Suppressor macrophage treated with lipopolysaccharide for 1 hour (primary cell): ENCODE measurements around the gene CALCOCO1.

Experiments used
- DNase-seq, 3 donors: peaks; one replicate each; pipeline ENCODE4 v3.0.0-alpha.2; 2020 to 2022

The CALCOCO1 gene

DNA sequence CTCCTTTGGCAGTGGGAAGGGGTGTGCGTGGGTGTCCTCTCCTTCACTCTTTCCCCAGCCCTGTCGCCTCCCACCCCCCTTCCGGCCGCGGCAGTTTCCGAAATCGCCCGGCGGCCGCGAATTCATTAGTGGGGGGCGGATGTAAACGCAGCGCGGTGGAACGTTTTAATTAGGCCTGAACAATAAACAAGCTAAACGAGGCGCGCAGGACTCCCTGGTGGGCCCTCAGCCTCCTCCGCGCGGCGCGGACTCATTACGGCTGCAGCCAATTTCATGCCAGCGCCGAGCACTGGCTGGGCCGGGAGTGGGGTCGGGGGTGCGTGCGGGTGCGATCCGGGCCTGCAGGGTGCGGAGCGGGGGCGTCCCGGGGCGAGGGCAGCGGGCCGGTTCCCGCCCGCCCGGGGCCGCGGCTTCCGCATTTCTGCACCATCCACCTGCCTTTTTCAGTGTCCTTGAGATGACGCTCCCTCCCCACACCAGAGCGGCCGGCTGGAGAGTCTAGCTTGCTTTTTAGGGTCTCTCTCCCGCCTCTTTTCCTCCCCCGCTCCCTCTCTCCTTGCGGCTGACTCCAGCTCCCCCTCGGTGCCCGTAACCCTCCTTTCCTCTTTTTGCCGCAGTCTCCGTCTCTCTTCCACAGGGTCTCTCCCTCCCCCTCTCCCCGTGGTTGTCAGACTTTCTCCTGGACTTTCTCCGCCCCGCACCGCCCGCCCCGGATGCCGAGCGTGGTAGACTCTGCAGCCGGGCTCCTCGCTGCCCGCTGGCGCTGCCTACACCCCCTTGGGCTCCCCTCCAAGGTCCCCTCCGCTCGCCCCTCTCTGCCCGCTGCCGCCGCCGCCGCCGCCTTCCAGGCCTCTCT is 24.3 kb upstream of the CALCOCO1 start, which contains the start of gene CISTR:
Gene CISTR, minus strand, starts transcription at position 644 of the 856 bp plus-strand sequence.
- DNase-seq = peak; percentile 23 to 53 (median 27)

DNA sequence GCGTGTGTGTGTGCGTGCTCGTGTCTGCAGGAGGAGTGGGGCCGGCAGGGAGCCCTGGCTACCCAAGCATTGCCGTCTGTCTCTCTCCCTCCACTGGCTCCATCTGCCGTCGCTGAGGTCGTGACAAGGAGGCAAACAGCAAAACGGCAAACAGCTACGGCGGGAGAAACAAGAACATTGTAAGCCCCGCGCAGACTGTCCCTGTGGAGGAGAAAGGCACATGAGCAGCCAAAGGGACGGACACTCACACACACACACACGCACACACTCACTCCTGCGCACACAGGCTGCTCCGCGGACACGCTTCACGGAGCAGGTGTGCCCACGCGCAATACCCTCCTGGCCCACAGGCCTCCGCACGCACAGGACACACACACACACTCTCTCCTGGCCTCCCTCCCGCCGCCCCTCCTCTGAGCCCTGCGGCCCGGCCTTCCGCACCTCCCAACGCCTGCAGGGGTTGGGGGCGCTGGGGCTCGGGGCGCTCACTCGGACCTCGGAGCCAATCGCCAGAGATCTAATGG is 23.6 kb upstream of the CALCOCO1 start:
- no peak for DNase-seq

DNA sequence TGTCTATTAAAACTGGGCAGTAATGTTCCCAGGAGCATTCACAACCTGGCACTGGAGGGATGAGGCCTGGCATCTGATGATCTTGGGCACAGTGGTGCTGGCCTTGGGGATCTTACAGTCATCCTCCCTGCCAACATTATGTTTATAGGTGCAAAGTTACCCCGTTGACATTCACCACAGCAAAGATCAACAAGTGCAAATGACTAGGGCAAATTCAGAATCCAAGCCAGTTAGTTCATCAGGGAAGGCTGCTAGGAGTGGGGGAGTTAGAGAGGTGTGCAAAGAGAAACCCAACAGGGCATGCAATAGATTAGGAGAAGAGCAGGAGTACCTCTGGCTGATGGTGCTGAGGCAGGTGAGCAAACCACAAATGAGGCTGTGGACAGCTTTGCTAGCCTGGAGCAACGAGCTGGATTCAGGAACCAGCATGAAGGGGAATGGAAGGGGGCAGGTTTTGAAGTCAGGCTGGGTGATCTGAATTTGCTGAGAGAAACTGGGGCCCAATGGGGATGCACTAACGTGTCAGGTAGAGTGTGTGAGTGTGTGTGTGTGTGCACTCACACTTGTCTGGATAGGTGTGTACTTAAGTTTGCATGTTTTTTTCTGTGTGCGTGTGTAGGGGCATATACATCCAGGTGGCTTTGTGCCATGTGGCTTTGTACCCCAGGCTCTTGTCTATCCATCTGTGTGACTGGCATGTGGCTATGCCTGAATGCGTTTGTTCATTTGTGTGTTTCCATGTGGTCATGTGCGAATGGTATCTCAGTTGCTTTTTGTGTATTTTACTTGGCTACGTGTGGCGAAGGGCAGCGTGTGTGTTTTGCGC is 22.9 kb upstream of the CALCOCO1 start:
- DNase-seq = no peak

DNA sequence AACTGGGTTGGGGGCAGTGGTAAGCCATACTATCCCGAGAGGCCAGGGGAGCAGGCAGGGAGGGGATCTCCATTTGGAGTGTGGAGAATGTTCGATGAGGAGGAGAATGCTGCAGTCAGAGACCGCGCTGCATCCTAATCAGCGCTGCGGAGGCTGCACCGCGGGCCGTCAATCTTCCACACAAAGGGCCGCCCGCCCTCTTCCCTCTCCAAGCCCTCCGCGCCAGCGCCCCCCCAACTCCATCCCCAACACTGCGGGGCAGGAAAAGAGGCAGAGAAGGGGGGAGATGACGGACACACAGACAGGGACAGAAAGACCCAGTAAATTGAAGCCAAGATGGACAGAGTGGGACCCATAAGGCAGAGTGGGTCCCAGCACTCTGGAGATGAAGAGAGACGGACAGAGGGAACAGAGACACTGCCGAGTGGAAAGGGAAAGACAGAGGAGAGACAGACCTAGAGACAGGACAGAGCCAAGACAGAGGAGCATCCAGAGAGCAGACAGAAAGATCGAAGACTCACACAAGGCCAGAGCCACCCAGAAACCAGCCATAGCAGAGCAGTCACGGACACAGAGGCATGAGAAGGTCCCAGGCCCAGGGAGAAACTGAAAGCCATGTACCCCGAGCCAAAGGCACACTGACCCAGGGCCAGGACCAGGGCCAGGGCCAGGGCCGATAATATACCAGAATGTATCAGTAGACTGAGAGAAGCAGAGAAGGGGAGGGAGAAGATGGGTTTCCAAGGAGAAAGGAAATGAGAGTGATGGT is 21.0 kb upstream of the CALCOCO1 start:
- DNase-seq = no peak

DNA sequence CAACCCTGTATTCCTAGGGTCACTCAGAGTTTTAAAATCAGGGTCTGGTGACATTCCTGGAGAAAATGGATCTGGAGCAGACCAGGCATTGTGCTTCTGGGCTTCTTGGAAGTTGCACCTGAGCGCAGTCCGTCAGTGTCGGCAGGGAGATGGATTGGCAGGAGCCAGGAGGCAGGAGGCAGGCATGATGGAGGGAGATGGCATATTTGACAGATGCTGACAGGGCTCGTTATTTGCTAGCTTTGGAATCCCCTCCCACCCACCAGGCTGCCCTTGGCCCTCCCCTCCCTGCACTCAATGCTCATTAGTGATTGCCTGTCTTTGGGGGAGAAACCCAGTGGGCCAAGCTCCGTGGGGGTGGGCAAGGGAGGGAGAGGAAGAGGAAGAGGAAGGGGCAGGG is 19.8 kb upstream of the CALCOCO1 start:
- no peak for DNase-seq

DNA sequence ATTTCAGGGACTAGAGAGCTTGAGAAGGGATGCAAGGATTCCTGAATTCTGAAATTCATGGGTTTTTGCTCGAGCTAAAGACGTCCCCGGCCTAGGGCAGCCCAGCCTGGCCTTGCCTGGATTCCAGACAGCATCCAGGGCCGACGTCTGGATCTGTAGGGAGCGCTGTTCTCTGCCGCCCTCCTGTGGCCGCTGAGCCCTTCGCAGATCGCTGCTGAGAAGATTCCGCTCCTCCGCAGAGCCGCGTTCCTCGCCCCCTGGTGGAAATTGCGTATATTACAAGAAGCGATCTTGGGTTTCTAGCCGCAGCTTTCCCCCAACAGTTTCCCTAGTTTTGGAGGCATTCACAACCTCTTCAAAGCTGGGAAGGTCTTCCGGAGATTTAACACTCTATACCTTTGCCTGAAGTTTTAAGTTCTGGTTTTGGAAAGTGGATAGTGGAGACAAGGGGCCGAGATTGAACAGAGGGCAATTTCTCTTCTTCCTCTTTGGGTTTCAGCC is 19.4 kb upstream of the CALCOCO1 start:
- DNase-seq = peak; percentile 93 to 96 (median 95)

DNA sequence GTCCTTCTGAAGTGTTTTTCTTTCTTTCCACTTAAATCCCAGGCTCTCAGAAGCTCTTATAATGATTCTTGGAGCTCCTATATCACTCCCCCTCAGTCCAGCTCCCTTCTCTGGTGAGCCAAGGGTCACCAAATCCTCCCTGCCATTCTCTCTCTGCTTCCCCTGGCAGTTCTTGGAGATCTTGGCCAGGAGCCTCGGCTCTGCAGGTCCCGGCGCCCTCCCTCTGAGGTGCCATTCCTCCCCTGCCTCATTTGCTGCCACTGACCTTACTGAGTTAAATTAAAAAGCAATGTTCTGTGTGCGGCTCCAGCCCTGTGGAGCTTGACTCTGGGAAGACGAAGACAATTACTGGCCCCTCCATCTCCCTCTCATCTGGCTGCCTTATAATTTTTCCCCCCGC is 17.5 kb upstream of the CALCOCO1 start:
- no peak for DNase-seq

DNA sequence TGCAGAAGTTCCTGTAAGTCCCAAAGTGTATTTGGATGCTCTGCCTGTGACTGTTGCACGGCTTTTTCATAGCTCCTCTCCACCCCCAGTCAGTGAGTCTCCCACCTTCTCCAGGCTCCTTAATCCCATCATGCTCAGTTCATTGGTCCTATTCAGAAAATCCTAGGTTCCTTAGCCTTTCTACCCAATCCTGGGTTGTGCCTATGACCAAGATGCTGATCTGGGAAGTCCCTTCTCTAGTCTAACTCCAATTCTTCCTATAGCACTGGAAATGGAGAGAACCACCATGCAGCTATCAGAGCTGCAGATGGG is 16.8 kb upstream of the CALCOCO1 start:
- no peak for DNase-seq

DNA sequence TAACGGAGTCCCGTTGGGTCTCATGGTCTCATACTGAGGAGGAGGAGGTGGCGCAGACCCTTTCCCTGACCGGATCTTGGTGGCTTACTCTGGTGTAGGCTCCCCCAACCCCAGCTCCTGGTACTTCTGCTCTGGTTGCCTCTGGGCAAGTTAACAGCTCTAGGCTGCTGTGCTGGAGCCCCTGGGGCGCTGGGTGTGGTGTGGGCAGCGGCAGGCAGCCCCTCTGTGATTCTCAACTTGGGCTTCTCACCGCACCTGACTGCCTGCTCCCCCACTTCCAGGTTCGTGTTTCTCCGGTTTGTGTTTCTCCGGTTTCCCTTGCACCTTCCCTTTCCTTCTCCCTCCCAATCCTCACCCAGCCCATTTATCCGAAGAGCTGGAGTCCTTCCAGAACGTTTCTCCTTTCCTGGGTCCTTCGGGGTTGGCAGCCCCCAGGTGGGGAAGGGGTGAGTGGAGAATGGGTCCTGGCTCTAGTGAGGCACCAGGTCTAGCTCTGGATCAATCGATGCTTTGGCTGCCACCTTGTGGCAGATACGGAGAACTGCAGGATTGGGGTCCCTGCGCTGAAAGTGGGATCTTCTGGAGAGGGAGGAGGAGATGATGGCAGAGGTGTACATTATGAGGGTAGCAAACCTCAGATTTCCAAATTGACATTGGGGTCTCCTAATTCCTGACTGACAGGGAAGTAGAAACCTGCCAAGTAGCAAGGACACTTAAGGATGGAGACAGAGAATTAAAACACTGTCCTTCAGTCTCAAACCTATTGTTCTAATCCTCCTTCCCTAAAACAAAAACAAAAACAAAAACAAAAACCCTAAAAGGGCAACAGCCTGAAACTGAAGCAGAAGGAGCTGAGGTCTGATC is 16.2 kb upstream of the CALCOCO1 start:
- DNase-seq = peak; percentile 71 to 80 (median 74)

DNA sequence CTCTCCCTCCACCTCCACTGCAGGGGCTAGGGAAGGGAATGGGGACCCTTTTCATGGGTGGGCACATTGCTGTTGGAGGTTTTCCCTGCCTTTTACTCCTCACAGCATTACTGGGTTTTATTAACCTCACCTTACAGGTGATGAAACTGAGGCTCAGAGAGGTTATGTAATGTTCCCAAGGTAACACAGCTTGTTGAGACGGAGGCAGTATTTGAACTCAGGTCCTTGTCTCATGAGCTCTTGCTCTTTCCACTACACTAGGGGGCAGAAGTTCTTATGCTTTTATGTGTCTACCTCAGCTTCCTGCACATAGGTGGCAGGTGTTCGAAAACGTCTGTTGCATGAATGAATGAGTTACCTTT is 12.9 kb upstream of the CALCOCO1 start:
- no peak for DNase-seq

DNA sequence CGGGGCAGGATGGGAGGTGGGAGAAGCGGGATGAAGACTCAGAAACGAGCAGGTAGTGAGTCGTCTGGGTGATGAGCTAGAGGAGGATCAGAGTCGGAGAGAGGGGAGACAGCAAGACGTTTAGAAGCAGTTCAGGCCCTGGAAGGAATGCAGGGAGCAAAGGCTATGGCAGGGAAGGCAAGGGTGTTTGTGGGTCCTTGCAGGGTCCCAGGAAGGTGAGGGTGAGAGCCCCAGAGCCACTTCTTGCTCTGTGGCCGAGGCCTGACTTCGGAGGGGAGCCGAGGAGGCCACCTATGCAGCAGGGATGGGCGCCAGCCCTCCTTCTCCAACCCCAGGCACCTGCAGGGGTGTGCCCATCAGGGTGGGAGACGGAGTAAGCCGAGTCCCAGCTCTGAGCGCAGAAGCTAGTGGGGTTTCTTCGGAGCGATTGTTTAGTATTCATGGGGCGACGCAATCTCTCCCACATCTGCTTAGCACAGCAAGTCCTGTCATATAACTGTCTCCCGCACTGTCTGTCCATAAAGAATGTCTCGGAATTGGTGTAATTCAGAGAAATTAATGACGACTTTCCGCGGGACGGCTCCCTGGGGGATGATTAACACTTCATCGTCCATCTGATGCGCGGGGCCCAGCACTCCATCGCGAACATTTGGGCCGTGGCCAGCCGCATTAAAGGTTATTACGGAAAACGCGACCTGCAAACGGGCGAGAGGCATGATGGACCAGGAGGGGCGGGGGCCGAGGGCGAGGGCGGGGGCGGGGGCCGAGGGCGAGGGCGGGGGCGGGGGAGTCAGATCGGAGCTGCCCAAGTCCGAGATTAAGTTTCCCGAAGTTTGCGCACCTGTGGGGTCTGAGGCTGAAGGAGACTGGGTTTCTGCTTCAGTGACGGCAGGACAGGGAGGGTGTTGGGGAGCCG is 12.2 kb upstream of the CALCOCO1 start:
- no peak for DNase-seq

DNA sequence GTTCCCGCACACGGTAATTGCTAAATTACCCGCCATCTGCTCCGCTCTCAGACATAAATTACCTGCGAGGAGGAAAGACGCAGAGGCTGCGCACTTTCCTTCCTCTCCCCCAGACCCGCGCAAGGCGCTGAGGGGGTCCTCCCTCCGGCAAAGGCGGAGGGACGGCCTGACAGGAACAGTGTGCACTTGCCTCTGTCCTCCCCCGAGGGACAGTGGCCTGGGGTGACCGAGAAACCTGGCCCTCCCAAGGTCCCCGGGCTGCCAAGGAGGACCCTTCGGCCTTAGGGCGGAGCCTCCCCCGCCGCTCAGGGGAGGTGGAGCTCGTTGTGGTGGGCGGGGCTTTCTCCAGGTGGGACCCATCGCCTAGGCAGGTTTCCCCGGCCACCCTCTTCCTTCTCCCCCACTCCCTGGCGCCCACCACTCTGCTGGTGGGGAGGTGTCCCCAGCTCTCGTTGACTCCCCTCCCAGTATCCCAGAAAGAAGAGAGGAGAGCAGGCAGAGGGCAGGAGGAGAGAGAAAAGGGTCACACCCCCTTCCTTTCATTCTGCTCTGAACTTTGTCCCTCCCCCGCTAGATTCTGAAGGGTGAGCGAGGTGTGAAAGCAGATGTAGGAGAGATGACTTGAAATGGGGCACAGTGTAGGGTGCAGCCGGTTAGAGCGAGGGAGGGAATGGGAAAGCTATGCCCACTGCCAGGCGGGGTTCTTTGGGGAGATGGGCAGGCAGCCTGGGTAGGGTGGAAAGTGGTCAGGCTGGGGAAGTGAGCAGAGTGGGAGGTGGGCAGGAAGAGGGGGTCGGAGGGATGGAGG is 11.4 kb upstream of the CALCOCO1 start:
- no peak for DNase-seq

DNA sequence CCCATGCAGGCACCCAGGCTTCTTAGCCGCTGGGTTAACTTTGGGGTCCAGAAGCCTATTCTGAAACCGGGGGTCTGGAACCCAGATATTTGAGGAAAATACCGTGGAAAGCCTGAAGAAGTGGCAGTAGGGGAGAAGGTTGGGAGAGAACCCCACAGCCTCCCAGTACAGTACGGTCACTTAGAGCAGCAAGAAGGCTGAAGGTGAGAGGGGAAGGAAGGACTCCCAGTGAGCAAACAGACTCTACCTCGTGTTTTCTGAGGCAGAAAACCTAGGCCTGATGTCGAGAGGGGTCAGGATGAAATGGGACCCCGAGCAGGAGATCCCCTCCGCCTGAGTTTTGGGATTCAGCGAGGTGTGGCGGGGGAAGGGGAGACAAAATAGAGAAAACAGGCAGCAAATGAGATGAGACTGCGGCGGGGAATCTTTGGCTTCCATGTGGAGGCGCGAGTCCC is 10.7 kb upstream of the CALCOCO1 start:
- DNase-seq = no peak

DNA sequence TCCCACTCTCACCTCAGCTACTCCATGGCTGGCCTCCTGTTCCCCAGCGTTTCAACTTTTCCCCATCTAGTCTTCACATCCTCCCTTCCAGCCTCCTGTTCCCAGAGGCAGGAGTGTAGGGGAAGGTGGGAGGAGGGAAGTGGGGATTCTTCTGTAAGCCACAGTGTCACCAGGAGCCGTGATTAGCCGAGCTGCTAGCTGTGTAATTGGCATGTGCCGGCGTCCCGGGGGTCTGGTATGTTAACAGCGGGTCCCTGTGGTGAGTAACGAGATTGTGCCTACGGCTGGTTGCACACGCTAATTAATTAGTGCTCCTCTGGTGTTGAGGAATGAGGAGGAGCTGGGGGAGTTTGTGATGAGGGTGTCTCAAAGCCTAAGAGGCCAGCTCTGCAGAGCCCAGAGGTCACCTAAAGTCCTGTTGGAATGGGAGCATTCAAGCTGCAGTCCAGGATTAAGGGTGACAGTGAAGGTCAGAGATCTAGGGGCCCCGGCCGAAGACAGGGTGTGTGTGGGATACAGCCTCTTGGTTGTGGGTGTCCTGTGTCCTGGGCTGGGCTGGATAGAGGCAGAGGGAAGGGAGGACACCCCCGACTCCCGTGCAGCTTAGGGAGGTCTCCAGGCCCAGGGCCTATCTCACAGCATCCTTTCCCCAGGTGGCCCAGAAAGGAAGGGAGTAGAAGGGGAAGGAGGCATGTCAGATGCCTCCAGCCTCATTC is 10.0 kb upstream of the CALCOCO1 start:
- no peak for DNase-seq

DNA sequence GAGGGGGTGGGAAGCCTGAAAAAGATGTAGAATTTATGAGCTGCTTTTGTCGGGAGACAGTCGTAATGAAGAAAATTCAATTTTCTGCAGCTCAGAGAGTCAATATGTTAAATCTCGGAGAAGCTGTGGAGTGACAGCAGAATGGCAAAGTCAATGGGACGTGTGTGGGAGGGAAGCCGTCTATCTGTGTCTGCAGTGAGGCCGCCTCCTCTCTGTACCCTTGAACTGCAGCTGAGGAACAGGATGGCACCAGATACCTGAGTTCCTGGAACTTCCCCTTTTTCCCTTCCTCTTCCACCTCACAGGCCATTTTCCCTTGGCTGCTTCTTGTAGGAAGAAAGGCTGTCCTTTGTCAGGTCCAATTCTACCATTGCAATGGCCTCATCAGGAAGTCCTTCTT is 9.3 kb upstream of the CALCOCO1 start:
- no peak for DNase-seq

DNA sequence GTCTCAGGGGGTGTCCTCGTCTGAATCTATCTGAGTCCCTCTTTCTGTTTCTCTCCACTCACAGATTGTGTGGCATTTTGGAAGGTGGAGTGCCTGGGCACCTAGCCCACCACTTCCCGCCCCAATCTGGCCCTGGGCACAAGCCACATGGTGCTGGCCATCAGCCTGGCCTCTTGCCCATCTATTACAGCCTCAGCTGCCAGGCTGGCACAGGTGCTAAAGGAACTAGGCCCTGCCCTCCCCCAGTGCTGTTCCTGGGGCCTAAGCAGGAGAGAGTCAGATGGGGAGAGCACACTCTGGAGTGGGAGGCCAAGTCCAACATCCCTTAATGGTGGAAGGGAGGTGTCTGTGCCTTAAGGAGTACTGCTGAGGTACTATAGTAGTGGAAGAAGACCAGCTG is 8.3 kb upstream of the CALCOCO1 start:
- DNase-seq = no peak

DNA sequence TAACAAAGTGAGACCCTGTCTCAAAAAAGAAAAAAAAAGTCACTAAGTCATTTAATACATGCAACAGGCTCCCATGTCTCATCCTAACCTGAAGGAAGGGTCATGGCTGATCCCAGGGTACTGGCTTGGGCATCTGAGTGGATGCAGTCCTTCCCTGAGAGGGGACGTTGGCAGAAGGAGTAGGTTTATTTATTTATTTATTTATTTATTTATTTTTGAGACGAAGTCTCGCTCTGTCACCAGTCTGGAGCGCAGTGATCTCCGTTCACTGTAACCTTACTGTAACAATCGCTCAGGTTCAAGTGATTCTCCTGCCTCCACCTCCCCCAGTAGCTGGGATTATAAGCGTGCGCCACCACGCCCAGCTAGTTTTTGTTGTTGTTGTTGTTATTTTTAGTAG is 7.2 kb upstream of the CALCOCO1 start:
- no peak for DNase-seq

DNA sequence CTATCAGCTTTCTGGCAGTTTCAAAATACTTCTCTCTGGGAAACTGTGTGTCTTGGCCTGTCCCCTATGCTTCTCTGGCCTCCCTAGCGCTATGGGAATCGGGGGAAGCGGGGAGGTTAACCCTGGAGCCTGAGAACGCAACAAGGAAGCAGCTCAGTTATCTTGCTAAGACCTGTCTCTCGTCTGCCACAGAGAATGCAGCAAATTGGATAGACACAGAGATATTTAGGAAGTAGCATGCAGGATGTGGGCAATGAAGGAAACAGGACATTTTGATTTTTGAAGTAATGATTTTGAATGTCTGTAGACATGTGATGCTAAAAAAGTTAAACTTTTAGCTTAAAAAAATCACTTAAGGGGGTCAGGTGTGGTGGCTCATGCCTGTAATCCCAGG is 6.6 kb upstream of the CALCOCO1 start:
- DNase-seq = no peak
